ENCODE data around the gene CPNE4. TPM values are rescaled to one million over a fixed set of nuclear protein-coding genes. Genes with fewer than 3 reads are reported as not detected.

CPNE4 gene
- total and polyA plus RNA-seq, 2 donors from 2014 or later: 0.79 to 1.2 TPM

DNA sequence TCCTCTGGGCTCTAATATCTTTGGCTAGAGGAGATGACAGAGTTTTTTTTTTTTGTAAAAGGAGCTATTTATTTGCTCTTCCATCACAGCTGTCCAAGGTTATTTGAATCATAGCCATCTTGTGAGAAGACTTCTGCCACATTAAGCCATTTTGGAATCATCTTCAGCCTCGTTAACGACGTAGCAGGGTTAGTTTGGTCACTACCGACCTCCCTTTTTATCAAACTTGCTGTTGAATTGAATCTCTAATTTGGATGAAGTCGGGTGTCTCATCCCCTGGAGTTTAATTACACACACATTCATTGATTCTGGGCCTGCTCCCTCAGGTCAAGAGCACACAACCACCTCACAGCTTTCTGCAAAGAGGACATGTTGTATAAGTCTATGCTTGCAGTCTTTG is 238.7 kb downstream of the CPNE4 start:
- Histone ChIP-seq H3K27ac (ENCODE audit: low read depth in 2 of 2, low read length in 2 of 2) (no peak overlapping the region), H3K27me3 (ENCODE audit: control insufficient read depth, insufficient read depth, low read length) (no peaks in the 10 kb centered on the region), H3K4me1 (ENCODE audit: control insufficient read depth in 2 of 3, insufficient read depth in 2 of 3, low read depth in 1 of 3, low read length in 3 of 3) (no peaks in the 10 kb centered on the region), H3K9me3 (ENCODE audit: control insufficient read depth in 2 of 3, insufficient read depth in 1 of 3, low read length in 3 of 3) (no peaks in the 10 kb centered on the region), H3K4me3 (ENCODE audit: low read length in 3 of 3) (no peak overlapping the region), H3K9ac (ENCODE audit: low read length in 3 of 3) (no peak overlapping the region), H3K36me3 (ENCODE audit: control insufficient read depth in 2 of 3, insufficient read depth in 3 of 3, low read length in 3 of 3) (no peaks in the 10 kb centered on the region)
- intact Hi-C loops (cut with DNase I): loop anchor here (10.0 kb wide), 1 partner anchor 239 kb away; the partner anchor contains the start of gene CPNE4
- no peak for DNase-seq
- no peak for FAIRE-seq
- no peak for TF ChIP-seq CTCF (IDR thresholded peaks at IDR 0.05; ENCODE audit: borderline replicate concordance, extremely low read depth, insufficient read depth)

GRCh38 chr3:131795390-131796090 is 239.3 kb downstream of the CPNE4 start:
- no peaks in the 10 kb centered on the region for H3K4me1 ChIP-seq (ENCODE audit: control insufficient read depth in 2 of 3, insufficient read depth in 2 of 3, low read depth in 1 of 3, low read length in 3 of 3)
- no peak overlapping the region for H3K27ac ChIP-seq (ENCODE audit: low read depth in 2 of 2, low read length in 2 of 2)
- FAIRE-seq: no peak
- no peaks in the 10 kb centered on the region for H3K9me3 ChIP-seq (ENCODE audit: control insufficient read depth in 2 of 3, insufficient read depth in 1 of 3, low read length in 3 of 3)
- H3K27me3 ChIP-seq (ENCODE audit: control insufficient read depth, insufficient read depth, low read length): no peaks in the 10 kb centered on the region
- intact Hi-C loops (cut with DNase I): loop anchor here (10.0 kb wide), 1 partner anchor 239 kb away; the partner anchor contains the start of gene CPNE4
- H3K36me3 ChIP-seq (ENCODE audit: control insufficient read depth in 2 of 3, insufficient read depth in 3 of 3, low read length in 3 of 3): no peaks in the 10 kb centered on the region
- DNase-seq: no peak
- no peak for TF ChIP-seq CTCF (IDR thresholded peaks at IDR 0.05; ENCODE audit: borderline replicate concordance, extremely low read depth, insufficient read depth)
- no peak overlapping the region for H3K9ac ChIP-seq (ENCODE audit: low read length in 3 of 3)
- no peak overlapping the region for H3K4me3 ChIP-seq (ENCODE audit: low read length in 3 of 3)

DNA sequence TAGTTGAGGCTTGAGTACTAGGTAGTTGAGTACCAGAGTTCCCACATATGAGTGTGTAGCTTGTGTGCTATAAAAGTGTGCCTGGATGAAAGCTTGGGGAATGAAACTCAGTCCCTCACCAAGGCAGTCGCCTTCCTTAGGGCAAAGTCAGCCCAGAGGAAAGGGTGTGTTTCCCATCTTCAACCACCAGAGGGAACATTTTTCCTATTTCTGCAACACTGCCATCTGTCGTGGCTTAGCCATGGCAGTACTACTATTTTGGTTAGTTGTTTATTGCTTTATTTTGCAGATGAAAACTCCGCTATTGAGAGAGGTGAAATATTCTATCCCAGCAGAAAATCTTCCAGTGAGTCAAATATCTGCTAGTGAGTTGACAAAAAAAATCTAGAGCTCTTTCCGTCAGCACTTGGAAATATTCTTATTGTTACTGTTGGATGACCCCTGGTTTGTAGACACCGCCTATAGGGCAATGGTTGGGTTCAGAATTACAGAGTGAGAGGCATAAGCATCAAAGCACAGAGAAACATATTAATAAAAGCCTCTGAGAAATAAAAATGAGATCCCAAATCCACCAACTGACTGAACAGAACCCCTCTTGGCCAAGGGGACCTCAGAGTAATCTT is 239.9 kb downstream of the CPNE4 start:
- H3K9me3 ChIP-seq (ENCODE audit: control insufficient read depth in 2 of 3, insufficient read depth in 1 of 3, low read length in 3 of 3): no peaks in the 10 kb centered on the region
- H3K36me3 ChIP-seq (ENCODE audit: control insufficient read depth in 2 of 3, insufficient read depth in 3 of 3, low read length in 3 of 3): no peaks in the 10 kb centered on the region
- no peaks in the 10 kb centered on the region for H3K4me1 ChIP-seq (ENCODE audit: control insufficient read depth in 2 of 3, insufficient read depth in 2 of 3, low read depth in 1 of 3, low read length in 3 of 3)
- FAIRE-seq (peak; percentile 38), DNase-seq (peak in 4 of 5 donors; percentile 31 to 64 (median 50))
- H3K4me3 ChIP-seq (ENCODE audit: low read length in 3 of 3): no peak overlapping the region
- H3K27me3 ChIP-seq (ENCODE audit: control insufficient read depth, insufficient read depth, low read length): no peaks in the 10 kb centered on the region
- intact Hi-C loops (cut with DNase I): loop anchor here (10.0 kb wide), 1 partner anchor 240 kb away; the partner anchor contains the start of gene CPNE4
- peak; percentile 91 for TF ChIP-seq CTCF (IDR thresholded peaks at IDR 0.05; ENCODE audit: borderline replicate concordance, extremely low read depth, insufficient read depth)
- H3K27ac ChIP-seq (ENCODE audit: low read depth in 2 of 2, low read length in 2 of 2): no peak overlapping the region
- no peak overlapping the region for H3K9ac ChIP-seq (ENCODE audit: low read length in 3 of 3)

Data from kidney (tissue), 14 donors.